ENCODE measurements around the gene VPS37B. TPM values are rescaled to one million over a fixed set of nuclear protein-coding genes. Genes with fewer than 3 reads are reported as not detected.
A peak's percentile ranks its signal among the peaks of the same experiment; 100 is the strongest.
"Not testable (repeated sequence)": the region's sequence is repeated elsewhere in the genome, so short reads cannot be mapped to it uniquely, and the experiment has no call there.

Gene VPS37B
- total RNA-seq, 1 donor from 2014 or later: 9.5 TPM

- peaks cover 20% of the 10 kb centered on the region for H3K36me3 Mint-ChIP-seq (ENCODE audit: low read depth)
- peaks cover 69% of the 10 kb centered on the region for H3K4me1 Mint-ChIP-seq
- peaks cover 8% of the 10 kb centered on the region for H3K27me3 Mint-ChIP-seq
- H3K27ac Mint-ChIP-seq: peak overlapping the region; percentile 53
- DNase-seq: peak; percentile 69
- intact Hi-C loops (cut with micrococcal nuclease): loop anchor here (5.0 to 10.0 kb wide), 2 partner anchors 183 to 340 kb away; partner anchors contain the start of genes MPHOSPH9 and MTRFR
- H3K9me3 Mint-ChIP-seq: peaks cover 7% of the 10 kb centered on the region
- H3K4me3 Mint-ChIP-seq: peak overlapping the region; percentile 94
Measured at GRCh38 chr12:122894193-122895121, 1.5 kb downstream of the VPS37B start.

- Mint-ChIP-seq H3K27me3 (peaks cover 8% of the 10 kb centered on the region), H3K4me1 (peaks cover 67% of the 10 kb centered on the region), H3K4me3 (peak overlapping the region; percentile 32), H3K9me3 (peaks cover 7% of the 10 kb centered on the region), H3K27ac (no peak overlapping the region), H3K36me3 (ENCODE audit: low read depth) (peaks cover 22% of the 10 kb centered on the region)
- no peak for DNase-seq
- intact Hi-C loops (cut with micrococcal nuclease): loop anchor here (10.0 kb wide), 1 partner anchor 341 kb away; the partner anchor contains the start of genes MPHOSPH9 and MTRFR
Measured at GRCh38 chr12:122893208-122894153, 2.4 kb downstream of the VPS37B start.

GRCh38 chr12:122892724-122893123 lies 3.2 kb downstream of the VPS37B start:
- H3K27ac Mint-ChIP-seq, H3K9me3 Mint-ChIP-seq, H3K27me3 Mint-ChIP-seq, H3K4me3 Mint-ChIP-seq, DNase-seq: not testable (repeated sequence)
- H3K4me1 Mint-ChIP-seq: peaks cover 67% of the 10 kb centered on the region
- peaks cover 22% of the 10 kb centered on the region for H3K36me3 Mint-ChIP-seq (ENCODE audit: low read depth)
- intact Hi-C loops (cut with micrococcal nuclease): loop anchor here (10.0 kb wide), 1 partner anchor 342 kb away; the partner anchor contains the start of genes MPHOSPH9 and MTRFR

GRCh38 chr12:122891661-122892525 lies 4.0 kb downstream of the VPS37B start:
- no peak overlapping the region for H3K27ac Mint-ChIP-seq
- peaks cover 7% of the 10 kb centered on the region for H3K9me3 Mint-ChIP-seq
- H3K4me3 Mint-ChIP-seq: no peak overlapping the region
- H3K36me3 Mint-ChIP-seq (ENCODE audit: low read depth): peaks cover 22% of the 10 kb centered on the region
- intact Hi-C loops (cut with micrococcal nuclease): loop anchor here (10.0 kb wide), 1 partner anchor 343 kb away; the partner anchor contains the start of genes MPHOSPH9 and MTRFR
- peaks cover 69% of the 10 kb centered on the region for H3K4me1 Mint-ChIP-seq
- H3K27me3 Mint-ChIP-seq: peaks cover 8% of the 10 kb centered on the region
- no peak for DNase-seq

GRCh38 chr12:122889761-122890520 lies 6.0 kb downstream of the VPS37B start:
- peaks cover 15% of the 10 kb centered on the region for H3K36me3 Mint-ChIP-seq (ENCODE audit: low read depth)

GRCh38 chr12:122888232-122888752 lies 7.6 kb downstream of the VPS37B start:
- H3K9me3 Mint-ChIP-seq: peaks cover 3% of the 10 kb centered on the region
- peaks cover 55% of the 10 kb centered on the region for H3K4me1 Mint-ChIP-seq
- H3K4me3 Mint-ChIP-seq: peak overlapping the region; percentile 77
- intact Hi-C loops (cut with micrococcal nuclease): loop anchor here (1.0 kb wide), 1 partner anchor 10 kb away; no protein-coding TSS in a partner anchor
- peak; percentile 85 for DNase-seq
- H3K27ac Mint-ChIP-seq: peak overlapping the region; percentile 91
- peaks cover 9% of the 10 kb centered on the region for H3K36me3 Mint-ChIP-seq (ENCODE audit: low read depth)
- H3K27me3 Mint-ChIP-seq: peaks cover 7% of the 10 kb centered on the region

More at GRCh38 chr12:122889761-122890520, 6.0 kb downstream of the VPS37B start:
- Mint-ChIP-seq H3K4me3 (peak overlapping the region; percentile 43), H3K27me3 (peaks cover 5% of the 10 kb centered on the region), H3K27ac (peak overlapping the region; percentile 66), H3K4me1 (peaks cover 59% of the 10 kb centered on the region), H3K9me3 (no peaks in the 10 kb centered on the region)
- intact Hi-C loops (cut with micrococcal nuclease): loop anchor here (10.0 kb wide), 1 partner anchor 345 kb away; the partner anchor contains the start of genes MPHOSPH9 and MTRFR
- DNase-seq: no peak

GRCh38 chr12:122887819-122888212 lies 8.1 kb downstream of the VPS37B start:
- H3K27me3 Mint-ChIP-seq: peaks cover 10% of the 10 kb centered on the region
- H3K4me3 Mint-ChIP-seq: peak overlapping the region; percentile 77
- peaks cover 3% of the 10 kb centered on the region for H3K9me3 Mint-ChIP-seq
- no peak for DNase-seq
- H3K27ac Mint-ChIP-seq: peak overlapping the region; percentile 69
- H3K4me1 Mint-ChIP-seq: peaks cover 59% of the 10 kb centered on the region
- intact Hi-C loops (cut with micrococcal nuclease): loop anchor here (1.0 kb wide), 3 partner anchors 10 to 16 kb away; no protein-coding TSS in a partner anchor
- peaks cover 12% of the 10 kb centered on the region for H3K36me3 Mint-ChIP-seq (ENCODE audit: low read depth)

GRCh38 chr12:122886851-122887818 lies 8.8 kb downstream of the VPS37B start:
- Mint-ChIP-seq H3K27me3 (peaks cover 13% of the 10 kb centered on the region), H3K9me3 (peaks cover 3% of the 10 kb centered on the region), H3K4me3 (peak overlapping the region; percentile 77), H3K4me1 (peaks cover 59% of the 10 kb centered on the region), H3K27ac (peak overlapping the region; percentile 69), H3K36me3 (ENCODE audit: low read depth) (peaks cover 10% of the 10 kb centered on the region)
- intact Hi-C loops (cut with micrococcal nuclease): loop anchor here (1.0 kb wide), 2 partner anchors 11 to 15 kb away; no protein-coding TSS in a partner anchor
- peak; percentile 81 for DNase-seq

GRCh38 chr12:122886161-122886560 lies 9.8 kb downstream of the VPS37B start:
- H3K4me1 Mint-ChIP-seq: peaks cover 56% of the 10 kb centered on the region
- H3K36me3 Mint-ChIP-seq (ENCODE audit: low read depth): peaks cover 10% of the 10 kb centered on the region
- peaks cover 19% of the 10 kb centered on the region for H3K27me3 Mint-ChIP-seq
- H3K9me3 Mint-ChIP-seq: peaks cover 3% of the 10 kb centered on the region
- no peak overlapping the region for H3K27ac Mint-ChIP-seq
- no peak for DNase-seq
- intact Hi-C loops (cut with micrococcal nuclease): no loop called here
- H3K4me3 Mint-ChIP-seq: no peak overlapping the region

GRCh38 chr12:122884860-122885259 lies 11.1 kb downstream of the VPS37B start:
- H3K27me3 Mint-ChIP-seq: peaks cover 25% of the 10 kb centered on the region
- H3K27ac Mint-ChIP-seq: no peak overlapping the region
- peaks cover 19% of the 10 kb centered on the region for H3K36me3 Mint-ChIP-seq (ENCODE audit: low read depth)
- H3K4me3 Mint-ChIP-seq: no peak overlapping the region
- peaks cover 58% of the 10 kb centered on the region for H3K4me1 Mint-ChIP-seq
- H3K9me3 Mint-ChIP-seq: peaks cover 3% of the 10 kb centered on the region
- DNase-seq: no peak
- intact Hi-C loops (cut with micrococcal nuclease): no loop called here

Measured in activated CD4-positive, alpha-beta T cell treated with anti-CD3 and anti-CD28 coated beads, Interleukin-2, amount 10 ng/mL, durations not matched to agents 24 days and 14 days (primary cell).